Ishikawa (cell line): ENCODE results near the gene PCDH9.

Experiments used
- CEBPB ChIP-seq: IDR thresholded peaks from 2 replicates; pipeline ENCODE4 v1.6.1; 2012
- CREB1 ChIP-seq: IDR thresholded peaks from 2 replicates; pipeline ENCODE4 v1.6.1; 2012; ENCODE audit warnings: low read depth
- EGR1 ChIP-seq: IDR thresholded peaks from 2 replicates; pipeline ENCODE4 v1.6.1; 2012
- EP300 ChIP-seq: IDR thresholded peaks from 2 replicates; pipeline ENCODE4 v1.6.1; 2012; ENCODE audit warnings: borderline replicate concordance
- FOXM1 ChIP-seq: IDR thresholded peaks from 2 replicates; pipeline ENCODE4 v1.6.1; 2012; ENCODE audit warnings: low read depth, borderline replicate concordance
- MAX ChIP-seq: IDR thresholded peaks from 2 replicates; pipeline ENCODE4 v1.6.1; 2012
- NFIC ChIP-seq: IDR thresholded peaks from 2 replicates; pipeline ENCODE4 v1.6.1; 2012
- RAD21 ChIP-seq: IDR thresholded peaks from 2 replicates; pipeline ENCODE4 v1.6.1; 2012; ENCODE audit warnings: low read depth
- REST ChIP-seq: IDR thresholded peaks from 2 replicates; pipeline ENCODE4 v1.6.1; 2012; ENCODE audit warnings: low read depth, mild to moderate bottlenecking
- TAF1 ChIP-seq: IDR thresholded peaks from 2 replicates; pipeline ENCODE4 v1.6.1; 2012; ENCODE audit warnings: low read depth, mild to moderate bottlenecking
- TCF12 ChIP-seq: IDR thresholded peaks from 2 replicates; pipeline ENCODE4 v1.6.1; 2012; ENCODE audit warnings: low read depth
- TEAD4 ChIP-seq: IDR thresholded peaks from 2 replicates; pipeline ENCODE4 v1.6.1; 2012
- USF1 ChIP-seq: IDR thresholded peaks from 2 replicates; pipeline ENCODE4 v1.6.1; 2012
- YY1 ChIP-seq: IDR thresholded peaks from 2 replicates; pipeline ENCODE4 v1.6.1; 2012; ENCODE audit warnings: low read depth
- ZBTB7A ChIP-seq: IDR thresholded peaks from 2 replicates; pipeline ENCODE4 v1.6.1; 2012; ENCODE audit warnings: low read depth

The PCDH9 gene

GRCh38 chr13:66821551-66821950 lies 408.6 kb downstream of the PCDH9 start:
- TF ChIP-seq RAD21, result no peak
- no peak for TF ChIP-seq YY1
- TF ChIP-seq NFIC, result no peak
- no peak for TF ChIP-seq EGR1
- no peak for TF ChIP-seq REST
- no peak for TF ChIP-seq MAX
- TF ChIP-seq TCF12, result no peak
- TF ChIP-seq ZBTB7A, result no peak
- TF ChIP-seq USF1, result no peak
- no peak for TF ChIP-seq TAF1
- no peak for TF ChIP-seq CEBPB
- no peak for TF ChIP-seq EP300
- TF ChIP-seq TEAD4, result no peak
- no peak for TF ChIP-seq FOXM1
- TF ChIP-seq CREB1, result no peak

- no peak for TF ChIP-seq TCF12
- TF ChIP-seq NFIC, result no peak
- TF ChIP-seq EGR1, result no peak
- no peak for TF ChIP-seq RAD21
- TF ChIP-seq EP300, result no peak
- no peak for TF ChIP-seq CREB1
- no peak for TF ChIP-seq REST
- TF ChIP-seq MAX, result no peak
- no peak for TF ChIP-seq YY1
- no peak for TF ChIP-seq ZBTB7A
- no peak for TF ChIP-seq CEBPB
- no peak for TF ChIP-seq FOXM1
- no peak for TF ChIP-seq TEAD4
- TF ChIP-seq TAF1, result no peak
- TF ChIP-seq USF1, result no peak
Measured at GRCh38 chr13:66811455-66811854, 418.7 kb downstream of the PCDH9 start.

- TF ChIP-seq TCF12, result no peak
- no peak for TF ChIP-seq FOXM1
- no peak for TF ChIP-seq REST
- no peak for TF ChIP-seq YY1
- no peak for TF ChIP-seq TEAD4
- TF ChIP-seq CREB1, result no peak
- no peak for TF ChIP-seq TAF1
- no peak for TF ChIP-seq ZBTB7A
- TF ChIP-seq EP300, result no peak
- no peak for TF ChIP-seq CEBPB
- TF ChIP-seq EGR1, result no peak
- TF ChIP-seq RAD21, result no peak
- no peak for TF ChIP-seq NFIC
- no peak for TF ChIP-seq MAX
- no peak for TF ChIP-seq USF1
Measured at GRCh38 chr13:66809485-66809884, 420.7 kb downstream of the PCDH9 start.

GRCh38 chr13:66807251-66807650 lies 422.9 kb downstream of the PCDH9 start:
- no peak for TF ChIP-seq CEBPB
- TF ChIP-seq REST, result no peak
- no peak for TF ChIP-seq TCF12
- TF ChIP-seq RAD21, result no peak
- TF ChIP-seq USF1, result no peak
